Measurements from ENCODE around the gene GALNT15. TPM values are rescaled to one million over a fixed set of nuclear protein-coding genes. Genes with fewer than 3 reads are reported as not detected.

Gene GALNT15
- total and polyA plus RNA-seq, 11 donors, result 0.96 to 81.1 (median 5.5) TPM

GRCh38 chr3:16211176-16211904 lies 36.9 kb downstream of the GALNT15 start:
- no peak for ATAC-seq
- Histone ChIP-seq H3K27me3 (no peaks in the 10 kb centered on the region), H3K36me3 (peaks cover 0 to 7% (median 0%) of the 10 kb centered on the region in 9 donors), H3K4me3 (no peak overlapping the region), H3K27ac (no peak overlapping the region), H3K9me3 (no peaks in the 10 kb centered on the region), H3K4me1 (no peaks in the 10 kb centered on the region)
- DNase-seq, result no peak
- intact Hi-C loops (cut with DNase I), result no loop called here
- 86 to 93% (median 89%) methylated on average over 9 of the region's 9 CpGs for WGBS, 4 donors
- TF ChIP-seq CTCF (IDR thresholded peaks at IDR 0.05) (no peak), POLR2A (IDR thresholded peaks at IDR 0.05) (no peak)

GRCh38 chr3:16214366-16214765 lies 39.9 kb downstream of the GALNT15 start:
- Histone ChIP-seq H3K4me1 (no peaks in the 10 kb centered on the region), H3K27ac (no peak overlapping the region), H3K9me3 (no peaks in the 10 kb centered on the region), H3K27me3 (no peaks in the 10 kb centered on the region), H3K4me3 (no peak overlapping the region), H3K36me3 (peaks cover 0 to 7% (median 0%) of the 10 kb centered on the region in 9 donors)
- intact Hi-C loops (cut with DNase I), result no loop called here
- WGBS, 4 donors, result 68 to 81% (median 79%) methylated on average over 4 of the region's 4 CpGs
- ATAC-seq, result peak in 2 of 4 donors; percentile 75 to 87
- no peak for DNase-seq
- TF ChIP-seq POLR2A (IDR thresholded peaks at IDR 0.05), result no peak
- no peak for TF ChIP-seq CTCF (IDR thresholded peaks at IDR 0.05)

- DNase-seq (no peak), ATAC-seq (no peak)
- intact Hi-C loops (cut with DNase I), result no loop called here
- no peak overlapping the region for H3K4me3 ChIP-seq
- no peaks in the 10 kb centered on the region for H3K27me3 ChIP-seq
- peaks cover 0 to under 1% (median 0%) of the 10 kb centered on the region in 12 donors for H3K9me3 ChIP-seq
- no peaks in the 10 kb centered on the region for H3K4me1 ChIP-seq
- H3K27ac ChIP-seq, result no peak overlapping the region
- H3K36me3 ChIP-seq, result peaks cover 0 to 7% (median 0%) of the 10 kb centered on the region in 9 donors
- WGBS, 4 donors, result 91 to 95% (median 93%) methylated on average over 17 of the region's 17 CpGs
- no peak for TF ChIP-seq CTCF (IDR thresholded peaks at IDR 0.05)
- no peak for TF ChIP-seq POLR2A (IDR thresholded peaks at IDR 0.05)
Observed at GRCh38 chr3:16216373-16216935, 42.0 kb downstream of the GALNT15 start.

GRCh38 chr3:16219777-16220176 lies 45.3 kb downstream of the GALNT15 start:
- Histone ChIP-seq H3K4me3 (no peak overlapping the region), H3K4me1 (peaks cover 0 to 8% (median 0%) of the 10 kb centered on the region in 12 donors), H3K27ac (no peak overlapping the region), H3K36me3 (peaks cover 0 to 4% (median 0%) of the 10 kb centered on the region in 9 donors), H3K27me3 (no peaks in the 10 kb centered on the region), H3K9me3 (peaks cover 0 to 12% (median 0%) of the 10 kb centered on the region in 12 donors)
- no peak for TF ChIP-seq POLR2A (IDR thresholded peaks at IDR 0.05)
- intact Hi-C loops (cut with DNase I), result no loop called here
- DNase-seq (no peak), ATAC-seq (no peak)
- WGBS, 4 donors, result 87 to 94% (median 90%) methylated on average over 3 of the region's 3 CpGs

Data from heart left ventricle (tissue), 16 donors.